ENCODE data around the gene MRPL3.

MRPL3 gene

DNA sequence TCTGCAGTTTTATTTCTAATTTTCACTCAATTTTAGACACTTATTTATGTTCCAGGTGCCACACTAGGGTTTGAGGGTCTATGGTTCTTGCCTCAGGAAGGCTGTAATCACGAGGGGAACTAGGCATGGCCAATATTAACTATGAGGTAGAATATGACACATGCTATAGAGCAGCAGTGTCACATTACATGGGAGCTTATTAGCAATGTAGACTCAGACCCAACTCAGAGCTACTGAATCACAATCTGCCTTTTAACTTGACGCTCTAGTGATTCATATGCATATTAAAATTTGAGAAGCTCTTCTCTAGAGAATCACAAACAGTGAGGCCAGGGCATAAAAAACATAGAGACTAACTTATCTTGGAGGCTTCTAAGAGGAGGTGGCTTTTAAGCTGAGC, 32.8 kb upstream of the MRPL3 start:
- TF ChIP-seq, protein P1, sequence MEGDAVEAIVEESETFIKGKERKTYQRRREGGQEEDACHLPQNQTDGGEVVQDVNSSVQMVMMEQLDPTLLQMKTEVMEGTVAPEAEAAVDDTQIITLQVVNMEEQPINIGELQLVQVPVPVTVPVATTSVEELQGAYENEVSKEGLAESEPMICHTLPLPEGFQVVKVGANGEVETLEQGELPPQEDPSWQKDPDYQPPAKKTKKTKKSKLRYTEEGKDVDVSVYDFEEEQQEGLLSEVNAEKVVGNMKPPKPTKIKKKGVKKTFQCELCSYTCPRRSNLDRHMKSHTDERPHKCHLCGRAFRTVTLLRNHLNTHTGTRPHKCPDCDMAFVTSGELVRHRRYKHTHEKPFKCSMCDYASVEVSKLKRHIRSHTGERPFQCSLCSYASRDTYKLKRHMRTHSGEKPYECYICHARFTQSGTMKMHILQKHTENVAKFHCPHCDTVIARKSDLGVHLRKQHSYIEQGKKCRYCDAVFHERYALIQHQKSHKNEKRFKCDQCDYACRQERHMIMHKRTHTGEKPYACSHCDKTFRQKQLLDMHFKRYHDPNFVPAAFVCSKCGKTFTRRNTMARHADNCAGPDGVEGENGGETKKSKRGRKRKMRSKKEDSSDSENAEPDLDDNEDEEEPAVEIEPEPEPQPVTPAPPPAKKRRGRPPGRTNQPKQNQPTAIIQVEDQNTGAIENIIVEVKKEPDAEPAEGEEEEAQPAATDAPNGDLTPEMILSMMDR (IDR thresholded peaks at IDR 0.05; ENCODE audit: low read depth, low read length, missing control alignments) = no peak
- in situ Hi-C loops (cut with HindIII; ENCODE audit: low sequenced_read_pairs) = no loop called here
- DNase-seq (ENCODE audit: low read depth) = peak; percentile 16

DNA sequence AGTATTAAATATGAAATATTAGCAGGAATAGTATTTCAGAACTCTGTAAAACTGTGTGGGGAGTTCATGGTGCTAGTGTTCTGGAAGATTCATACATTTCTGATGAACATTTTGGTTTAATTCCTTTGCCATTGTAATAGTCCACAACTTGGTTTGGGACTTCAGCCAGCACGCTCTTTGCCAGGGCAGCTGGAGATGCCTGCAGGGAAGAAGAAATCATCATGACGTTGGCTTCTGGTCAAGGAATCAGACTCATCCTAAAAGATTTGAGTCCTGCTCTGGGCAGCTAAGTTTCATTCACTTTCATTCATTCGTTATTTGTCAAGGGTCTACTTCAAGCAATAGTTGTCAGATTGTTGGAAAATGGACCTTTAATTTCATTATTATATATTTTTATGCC, 32.4 kb upstream of the MRPL3 start:
- TF ChIP-seq, protein P1 (IDR thresholded peaks at IDR 0.05; ENCODE audit: low read depth, low read length, missing control alignments) = no peak
- in situ Hi-C loops (cut with HindIII; ENCODE audit: low sequenced_read_pairs) = no loop called here
- DNase-seq (ENCODE audit: low read depth) = peak; percentile 81
- H3K4me3 ChIP-seq (ENCODE audit: low read depth, low read length) = no peak overlapping the region

More for the DNA sequence above, 32.8 kb upstream of the MRPL3 start:
- H3K4me3 ChIP-seq (ENCODE audit: low read depth, low read length) = no peak overlapping the region

DNA sequence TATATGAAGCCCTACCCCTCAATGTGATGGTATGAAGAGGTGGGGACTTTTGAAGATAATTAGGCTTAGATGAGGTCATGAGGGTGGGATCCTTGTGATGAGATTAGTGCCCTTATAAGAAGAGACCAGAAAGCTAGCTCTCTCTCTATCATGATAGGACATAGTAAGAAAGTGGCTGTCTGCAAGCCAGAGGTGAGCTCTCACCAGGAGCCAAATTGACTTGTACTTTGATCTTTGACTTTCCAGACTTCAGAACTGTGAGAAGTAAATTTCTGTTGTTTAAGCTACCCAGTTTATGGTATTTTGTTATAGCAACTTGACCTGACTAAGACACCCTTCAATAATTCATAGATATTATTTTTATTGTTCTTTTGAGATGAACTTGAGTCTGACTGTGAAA, 29.9 kb upstream of the MRPL3 start:
- in situ Hi-C loops (cut with HindIII; ENCODE audit: low sequenced_read_pairs) = no loop called here
- no peak overlapping the region for H3K4me3 ChIP-seq (ENCODE audit: low read depth, low read length)
- TF ChIP-seq, protein P1 (IDR thresholded peaks at IDR 0.05; ENCODE audit: low read depth, low read length, missing control alignments) = no peak
- no peak for DNase-seq (ENCODE audit: low read depth)

DNA sequence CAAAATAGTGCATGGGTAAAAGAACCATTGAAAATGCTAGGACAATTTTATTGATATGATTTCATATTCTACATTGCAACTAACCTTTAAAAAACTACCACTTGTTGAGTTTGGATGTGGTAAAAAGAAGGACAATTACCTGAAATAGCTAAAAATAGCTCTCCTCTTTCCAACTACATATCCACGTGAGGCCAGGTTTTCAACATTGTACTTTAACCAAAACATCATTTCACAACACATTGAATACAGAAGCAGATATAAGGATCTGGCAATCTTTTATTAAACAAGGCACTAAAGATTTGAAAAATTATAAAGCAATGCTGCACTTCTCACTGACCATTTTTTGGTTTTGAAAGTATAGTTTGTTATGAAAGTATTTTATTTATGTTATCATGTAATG, 28.1 kb upstream of the MRPL3 start:
- no peak for DNase-seq (ENCODE audit: low read depth)
- TF ChIP-seq, protein P1 (IDR thresholded peaks at IDR 0.05; ENCODE audit: low read depth, low read length, missing control alignments) = no peak
- in situ Hi-C loops (cut with HindIII; ENCODE audit: low sequenced_read_pairs) = no loop called here
- H3K4me3 ChIP-seq (ENCODE audit: low read depth, low read length) = no peak overlapping the region

DNA sequence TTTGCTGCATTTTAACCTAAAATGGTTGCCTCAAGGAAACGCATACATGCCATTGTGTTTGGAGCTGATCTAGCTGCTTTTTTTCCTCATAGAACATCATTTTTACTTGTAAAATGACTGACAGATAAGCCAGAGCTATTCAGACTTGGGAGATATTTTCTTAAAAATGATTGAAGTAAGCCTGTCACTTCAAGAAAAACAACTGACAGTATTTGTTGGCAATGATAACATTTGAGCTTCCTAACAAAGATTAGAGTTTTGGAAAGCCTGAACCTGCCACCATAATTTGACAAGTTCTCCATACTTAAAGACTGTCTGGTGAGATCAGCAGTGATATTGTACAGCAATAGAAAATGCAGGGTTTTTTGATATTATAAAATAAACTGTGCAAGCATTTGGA, 27.6 kb upstream of the MRPL3 start:
- no peak overlapping the region for H3K4me3 ChIP-seq (ENCODE audit: low read depth, low read length)
- in situ Hi-C loops (cut with HindIII; ENCODE audit: low sequenced_read_pairs) = no loop called here
- TF ChIP-seq, protein P1 (IDR thresholded peaks at IDR 0.05; ENCODE audit: low read depth, low read length, missing control alignments) = no peak
- DNase-seq (ENCODE audit: low read depth) = no peak

DNA sequence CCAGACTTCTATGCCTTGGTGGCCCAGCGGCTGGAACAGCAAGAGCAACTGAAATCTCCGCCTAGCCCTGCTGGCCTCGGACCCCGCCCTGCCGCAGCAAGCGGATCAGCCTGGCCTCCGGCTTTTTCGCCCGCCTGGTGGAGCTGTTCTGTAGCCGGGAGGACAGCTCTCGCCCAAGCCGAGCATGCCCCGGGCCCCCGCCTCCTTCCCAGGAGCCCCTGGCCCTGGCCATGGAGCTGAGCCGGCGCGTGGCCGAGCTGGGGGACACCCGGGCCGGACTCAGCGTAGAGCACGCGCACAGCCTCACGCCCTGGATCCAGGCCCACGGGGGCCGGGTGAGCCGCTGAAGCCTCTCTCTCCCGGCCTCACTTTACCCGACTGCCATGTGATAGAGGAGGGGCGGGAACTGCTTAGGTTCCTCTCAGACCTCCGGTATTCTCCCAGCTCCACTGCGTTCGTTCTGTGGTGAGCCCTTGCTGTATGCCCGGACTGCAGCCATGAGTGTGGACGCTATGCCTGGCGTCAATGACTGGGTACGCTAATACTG, 24.1 kb upstream of the MRPL3 start:
- in situ Hi-C loops (cut with HindIII; ENCODE audit: low sequenced_read_pairs) = no loop called here
- peak overlapping the region; percentile 26 for H3K4me3 ChIP-seq (ENCODE audit: low read depth, low read length)
- TF ChIP-seq, protein P1 (IDR thresholded peaks at IDR 0.05; ENCODE audit: low read depth, low read length, missing control alignments) = peak; percentile 59
- no peak for DNase-seq (ENCODE audit: low read depth)
